Osteoblast (primary cell): ENCODE data around the gene CNOT10. TPM values are rescaled to one million over a fixed set of nuclear protein-coding genes. Genes with fewer than 3 reads are reported as not detected.

Experiments
- DNase-seq: peaks from one replicate; pipeline ENCODE4 v3.0.0; 2011; ENCODE audit warnings: low spot score, mixed read lengths; ENCODE audit not compliant: insufficient read length; ENCODE audit errors: missing footprints
- H2AFZ ChIP-seq: 2 replicates; pipeline ENCODE4 v1.6.0; 2011; ENCODE audit warnings: mild to moderate bottlenecking, low read length
- H3K27ac ChIP-seq: 2 replicates; pipeline ENCODE4 v1.5.1; 2011; ENCODE audit warnings: mild to moderate bottlenecking, low read depth, low read length, moderate library complexity
- H3K27me3 ChIP-seq: 2 replicates; pipeline ENCODE4 v1.6.0; 2012; ENCODE audit warnings: mild to moderate bottlenecking, control low read depth, inconsistent platforms, low read length, moderate library complexity; ENCODE audit not compliant: insufficient read depth
- H3K36me3 ChIP-seq: 2 replicates; pipeline ENCODE4 v1.5.1; 2011; ENCODE audit warnings: mild to moderate bottlenecking, low read length, control low read depth, moderate library complexity; ENCODE audit not compliant: insufficient read depth
- H3K4me1 ChIP-seq: 2 replicates; pipeline ENCODE4 v1.5.1; 2011; ENCODE audit warnings: mild to moderate bottlenecking, low read length, control low read depth, moderate library complexity; ENCODE audit not compliant: insufficient read depth
- H3K4me2 ChIP-seq: 2 replicates; pipeline ENCODE4 v1.6.0; 2011; ENCODE audit warnings: mild to moderate bottlenecking, low read length; ENCODE audit not compliant: insufficient read depth
- H3K4me3 ChIP-seq: fragments of 200-600 bp; sonication (generic); 3 replicates; pipeline ENCODE4 v1.5.1; 2012; ENCODE audit warnings: mild to moderate bottlenecking, low read length, inconsistent platforms; ENCODE audit not compliant: insufficient read depth
- H3K79me2 ChIP-seq: 2 replicates; pipeline ENCODE4 v1.6.0; 2012; ENCODE audit warnings: mild to moderate bottlenecking, low read length, control low read depth, inconsistent platforms; ENCODE audit not compliant: insufficient read depth
- H3K9me3 ChIP-seq: 2 replicates; pipeline ENCODE4 v1.5.1; 2011; ENCODE audit warnings: low read depth, low read length, control low read depth
- H4K20me1 ChIP-seq: 2 replicates; pipeline ENCODE4 v1.6.0; 2012; ENCODE audit warnings: mild to moderate bottlenecking, low read length, control low read depth; ENCODE audit not compliant: insufficient read depth
- total RNA-seq: library from RNA; depleted of rRNA; stranded (reverse); fragments of >200 nt; gene quantifications from 2 replicates; pipeline ENCODE4 v1.2.3, GENCODE V29; 2012
- TF ChIP-seq, protein P1 (sequence below): IDR thresholded peaks from 2 replicates; pipeline ENCODE4 v1.5.1; 2011; ENCODE audit warnings: mild to moderate bottlenecking, low read depth, low read length, moderate library complexity; ENCODE audit errors: extremely low read depth

CNOT10 gene
- total RNA-seq, 1 donor: 36.9 TPM

DNA sequence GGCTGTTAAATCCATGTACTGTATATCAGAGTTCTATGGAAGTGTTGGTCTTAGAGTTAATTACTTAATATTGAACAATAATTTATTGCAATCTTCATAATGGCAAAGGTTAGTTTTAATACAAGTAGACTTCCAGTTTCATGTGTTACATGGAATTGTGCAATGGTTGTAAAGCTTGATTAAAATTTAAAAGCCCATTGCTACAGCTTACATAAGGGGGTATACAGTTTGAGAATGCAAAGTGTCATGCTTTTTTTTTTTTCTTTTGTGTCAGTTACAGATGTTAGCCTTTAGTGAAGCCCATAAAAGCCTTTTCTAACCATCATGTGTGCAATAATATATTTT, 22.0 kb downstream of the CNOT10 start:
- Histone ChIP-seq H3K27ac (no peak overlapping the region), H3K79me2 (peaks cover 3% of the 10 kb centered on the region), H3K4me1 (no peaks in the 10 kb centered on the region), H4K20me1 (no peaks in the 10 kb centered on the region), H3K36me3 (peaks cover 4% of the 10 kb centered on the region), H2AFZ (no peak overlapping the region), H3K27me3 (no peaks in the 10 kb centered on the region), H3K9me3 (no peaks in the 10 kb centered on the region), H3K4me2 (no peak overlapping the region), H3K4me3 (no peak overlapping the region)
- DNase-seq: peak; percentile 19
- TF ChIP-seq, protein P1, sequence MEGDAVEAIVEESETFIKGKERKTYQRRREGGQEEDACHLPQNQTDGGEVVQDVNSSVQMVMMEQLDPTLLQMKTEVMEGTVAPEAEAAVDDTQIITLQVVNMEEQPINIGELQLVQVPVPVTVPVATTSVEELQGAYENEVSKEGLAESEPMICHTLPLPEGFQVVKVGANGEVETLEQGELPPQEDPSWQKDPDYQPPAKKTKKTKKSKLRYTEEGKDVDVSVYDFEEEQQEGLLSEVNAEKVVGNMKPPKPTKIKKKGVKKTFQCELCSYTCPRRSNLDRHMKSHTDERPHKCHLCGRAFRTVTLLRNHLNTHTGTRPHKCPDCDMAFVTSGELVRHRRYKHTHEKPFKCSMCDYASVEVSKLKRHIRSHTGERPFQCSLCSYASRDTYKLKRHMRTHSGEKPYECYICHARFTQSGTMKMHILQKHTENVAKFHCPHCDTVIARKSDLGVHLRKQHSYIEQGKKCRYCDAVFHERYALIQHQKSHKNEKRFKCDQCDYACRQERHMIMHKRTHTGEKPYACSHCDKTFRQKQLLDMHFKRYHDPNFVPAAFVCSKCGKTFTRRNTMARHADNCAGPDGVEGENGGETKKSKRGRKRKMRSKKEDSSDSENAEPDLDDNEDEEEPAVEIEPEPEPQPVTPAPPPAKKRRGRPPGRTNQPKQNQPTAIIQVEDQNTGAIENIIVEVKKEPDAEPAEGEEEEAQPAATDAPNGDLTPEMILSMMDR: no peak

GRCh38 chr3:32708672-32709283, 23.8 kb downstream of the CNOT10 start:
- H3K9me3 ChIP-seq: no peaks in the 10 kb centered on the region
- TF ChIP-seq, protein P1: no peak

GRCh38 chr3:32709346-32709745, 24.4 kb downstream of the CNOT10 start:
- H3K36me3 ChIP-seq: peaks cover 4% of the 10 kb centered on the region
- TF ChIP-seq, protein P1: no peak
- no peak overlapping the region for H2AFZ ChIP-seq
- H3K4me3 ChIP-seq: no peak overlapping the region
- H3K4me2 ChIP-seq: no peak overlapping the region
- no peaks in the 10 kb centered on the region for H4K20me1 ChIP-seq
- no peaks in the 10 kb centered on the region for H3K79me2 ChIP-seq
- DNase-seq: no peak
- H3K27ac ChIP-seq: no peak overlapping the region
- H3K9me3 ChIP-seq: no peaks in the 10 kb centered on the region
- no peaks in the 10 kb centered on the region for H3K4me1 ChIP-seq
- no peaks in the 10 kb centered on the region for H3K27me3 ChIP-seq

More at GRCh38 chr3:32708672-32709283, 23.8 kb downstream of the CNOT10 start:
- Histone ChIP-seq H3K4me3 (no peak overlapping the region), H3K4me1 (no peaks in the 10 kb centered on the region), H3K36me3 (peaks cover 4% of the 10 kb centered on the region), H3K4me2 (no peak overlapping the region), H3K79me2 (no peaks in the 10 kb centered on the region), H2AFZ (no peak overlapping the region), H4K20me1 (no peaks in the 10 kb centered on the region), H3K27ac (no peak overlapping the region), H3K27me3 (no peaks in the 10 kb centered on the region)
- no peak for DNase-seq

- TF ChIP-seq, protein P1: no peak
- Histone ChIP-seq H3K4me3 (no peak overlapping the region), H3K27ac (no peak overlapping the region), H3K4me1 (no peaks in the 10 kb centered on the region), H3K36me3 (peaks cover 6% of the 10 kb centered on the region), H3K9me3 (no peaks in the 10 kb centered on the region), H3K4me2 (no peak overlapping the region), H4K20me1 (no peaks in the 10 kb centered on the region), H2AFZ (no peak overlapping the region), H3K79me2 (no peaks in the 10 kb centered on the region), H3K27me3 (no peaks in the 10 kb centered on the region)
- DNase-seq: no peak
Measured at GRCh38 chr3:32712506-32713055, 27.6 kb downstream of the CNOT10 start.
